Kidney capillary endothelial cell (primary cell): ENCODE data around the gene AADAC.
"Not testable (repeated sequence)": the region's sequence is repeated elsewhere in the genome, so short reads cannot be mapped to it uniquely, and the experiment has no call there.

Experiments
- DNase-seq: peaks from one replicate; pipeline ENCODE4 v3.0.0-alpha.2; 2018; ENCODE audit warnings: low spot score

AADAC gene

DNA sequence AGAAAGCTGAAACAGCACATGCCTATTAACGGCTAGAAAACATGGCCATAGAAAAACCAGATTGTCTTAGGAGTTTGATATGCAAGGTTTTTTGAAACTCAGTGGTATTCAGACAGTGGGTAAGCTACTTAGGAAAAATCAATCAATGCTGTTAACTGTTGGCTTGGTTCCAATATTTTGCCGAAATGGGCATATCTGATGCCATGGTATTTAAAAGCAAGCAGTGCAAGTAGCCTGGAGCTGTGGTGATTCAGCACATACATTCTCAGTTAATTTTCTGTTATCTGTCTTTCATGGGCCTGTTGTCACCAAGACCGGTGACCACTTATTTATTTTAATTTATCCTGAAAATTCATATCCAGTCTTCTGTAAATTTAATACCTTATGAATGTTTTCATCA lies 42.2 kb downstream of the AADAC start:
- DNase-seq, result no peak

DNA sequence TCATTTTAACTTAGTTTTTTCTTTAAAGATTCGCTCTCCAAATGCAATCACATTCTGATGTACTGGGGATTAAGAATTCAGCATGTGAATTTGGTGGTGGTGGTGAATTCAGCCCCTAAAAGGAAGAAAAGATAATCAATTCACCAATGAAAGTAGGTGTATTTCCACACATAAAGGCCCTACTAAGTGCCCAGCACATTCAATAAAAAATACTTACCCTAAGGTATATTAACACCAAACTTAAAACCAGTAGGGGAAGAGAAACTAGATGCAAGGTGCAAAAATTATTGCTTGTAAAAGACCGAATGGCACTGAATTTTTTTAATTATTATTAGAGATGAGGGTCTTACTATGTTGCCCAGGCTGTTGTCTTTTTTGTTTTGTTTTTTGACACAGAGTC lies 42.7 kb downstream of the AADAC start:
- DNase-seq, result no peak

DNA sequence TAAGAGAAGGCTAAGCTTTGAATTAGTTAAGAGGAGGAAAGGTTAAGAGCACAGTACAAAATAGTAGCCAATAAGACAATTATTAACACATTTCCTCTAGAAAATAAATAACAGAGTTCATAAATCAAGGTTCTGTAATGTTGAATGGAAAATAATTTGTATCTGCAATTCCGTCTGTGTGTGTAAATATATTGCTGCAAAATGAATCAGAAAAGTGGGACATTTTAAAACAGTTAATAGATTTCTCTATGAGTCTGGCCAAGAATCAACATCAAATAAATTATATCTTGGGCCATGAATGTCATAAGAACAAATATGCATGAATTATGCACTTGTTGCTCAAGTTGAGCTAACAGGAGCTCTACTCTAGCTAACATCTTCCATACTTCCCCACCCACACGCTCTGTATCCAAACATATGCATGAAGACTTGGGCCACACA lies 45.3 kb downstream of the AADAC start:
- DNase-seq, result no peak

DNA sequence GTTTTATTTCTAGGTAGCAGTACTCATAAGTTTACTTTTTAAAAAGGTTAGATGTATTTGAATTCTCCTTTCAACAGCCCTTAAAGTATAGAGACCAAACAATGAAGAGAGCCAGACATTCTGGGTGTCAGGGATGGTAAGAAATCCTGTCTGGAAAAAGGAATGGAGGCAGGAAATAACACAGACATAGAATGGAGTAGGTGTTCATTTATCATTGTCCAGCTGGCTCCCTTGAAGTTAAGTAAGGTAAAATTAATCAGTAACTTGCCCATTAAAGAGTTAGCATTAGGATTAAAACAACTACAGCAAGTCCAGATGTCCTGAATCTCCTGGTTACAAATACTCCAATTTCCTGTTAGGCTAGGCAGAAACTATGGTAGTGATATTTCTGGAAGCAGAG lies 46.0 kb downstream of the AADAC start:
- DNase-seq, result no peak

DNA sequence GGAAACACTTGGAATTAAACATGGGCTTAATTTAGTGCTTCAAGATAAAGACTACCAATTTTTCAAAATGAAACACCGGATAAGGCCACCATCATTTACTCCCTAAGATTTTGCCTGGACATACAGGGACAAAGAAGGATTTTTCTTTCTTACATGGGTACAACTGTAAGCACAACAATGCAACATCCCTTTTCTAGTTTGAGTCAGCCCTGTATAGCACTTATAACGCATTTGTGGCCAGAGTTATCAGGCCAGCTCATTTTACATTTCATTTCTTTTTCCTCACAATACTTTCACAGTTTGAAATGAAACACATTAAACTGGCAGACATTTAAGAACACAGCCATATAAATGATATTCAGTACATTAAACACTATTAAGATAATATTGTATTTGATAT lies 49.7 kb downstream of the AADAC start:
- no peak for DNase-seq

DNA sequence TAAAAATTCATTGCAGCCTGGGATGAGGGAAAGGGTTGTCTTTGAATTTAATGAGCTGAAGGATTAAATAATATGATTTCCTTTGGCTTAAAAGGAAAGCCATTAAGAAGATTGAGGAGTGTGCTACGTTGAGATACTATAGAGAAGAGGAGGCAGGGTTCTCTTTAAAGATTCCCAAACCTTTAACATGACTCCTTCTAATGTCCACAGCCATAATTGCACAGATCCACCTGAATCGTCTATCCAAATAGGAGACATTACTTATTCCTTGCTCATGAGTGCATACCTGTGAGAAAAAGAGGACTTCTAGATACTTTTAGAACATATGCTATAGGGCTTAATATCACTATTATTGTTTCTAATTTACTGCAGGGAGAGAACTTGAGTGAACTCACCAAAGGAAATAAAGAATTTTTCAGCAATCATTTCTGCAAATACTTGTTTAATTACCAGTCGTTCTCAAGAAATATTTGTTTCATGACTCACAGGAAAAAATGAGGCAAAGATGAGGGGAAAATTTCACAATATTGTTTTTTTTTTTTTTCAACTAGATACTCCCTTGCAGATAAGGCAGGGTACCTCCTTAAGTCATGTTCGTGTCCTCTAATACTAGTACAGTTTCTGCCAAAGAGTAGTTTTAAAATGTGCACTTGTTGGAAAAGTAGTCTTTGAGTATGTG lies 50.6 kb downstream of the AADAC start:
- peak; percentile 22 for DNase-seq

DNA sequence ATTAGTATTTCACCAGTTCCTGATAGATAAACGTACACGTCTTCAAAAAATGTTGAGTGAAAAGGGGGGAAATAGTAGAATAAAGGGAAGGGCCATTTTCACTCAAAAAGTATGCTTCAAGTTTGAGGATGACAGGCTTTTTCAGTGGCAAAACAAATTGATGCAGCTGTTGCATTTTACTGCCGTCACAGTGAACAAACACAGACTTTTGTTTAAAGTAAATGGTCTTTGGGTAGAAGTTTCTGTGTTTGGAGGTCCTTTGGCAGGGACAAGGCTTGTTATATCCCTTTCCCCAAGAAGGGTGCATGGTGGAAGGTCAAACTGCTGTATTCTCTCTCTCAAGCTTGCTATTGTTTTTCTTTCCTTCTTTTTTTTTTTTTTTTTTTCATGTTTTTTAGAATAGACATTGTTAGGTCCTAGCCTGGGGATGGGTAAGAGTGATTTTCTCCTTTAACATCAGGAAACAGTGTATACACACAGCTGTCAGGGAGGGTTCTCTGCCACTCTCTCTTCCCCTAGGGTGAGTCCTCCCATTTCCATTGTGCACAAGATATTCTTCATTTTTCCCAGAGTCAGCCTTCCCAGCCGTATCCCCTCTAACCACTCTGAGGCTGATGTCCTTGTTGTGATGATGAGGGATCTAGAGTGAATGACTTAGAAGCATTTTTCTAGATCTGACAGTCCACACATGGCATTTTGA lies 52.9 kb downstream of the AADAC start:
- DNase-seq, result no peak

DNA sequence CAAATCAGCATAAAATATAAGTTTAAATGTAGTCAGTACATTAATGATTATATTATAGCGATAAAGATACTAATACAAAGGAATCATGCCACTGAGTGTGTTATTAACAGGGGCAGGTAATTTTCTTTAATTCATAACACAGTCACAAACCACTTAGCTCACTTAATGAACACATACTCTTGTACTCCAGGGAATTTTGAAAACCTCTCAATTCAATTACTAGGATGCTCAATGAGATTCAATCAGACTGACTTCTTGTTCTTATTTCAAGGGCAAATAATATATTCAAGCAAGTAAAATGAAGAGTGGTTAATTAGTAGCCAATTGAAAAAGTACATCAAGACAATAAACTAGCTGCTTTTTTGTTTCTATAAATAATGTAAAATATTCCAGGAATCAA lies 53.8 kb downstream of the AADAC start:
- no peak for DNase-seq

DNA sequence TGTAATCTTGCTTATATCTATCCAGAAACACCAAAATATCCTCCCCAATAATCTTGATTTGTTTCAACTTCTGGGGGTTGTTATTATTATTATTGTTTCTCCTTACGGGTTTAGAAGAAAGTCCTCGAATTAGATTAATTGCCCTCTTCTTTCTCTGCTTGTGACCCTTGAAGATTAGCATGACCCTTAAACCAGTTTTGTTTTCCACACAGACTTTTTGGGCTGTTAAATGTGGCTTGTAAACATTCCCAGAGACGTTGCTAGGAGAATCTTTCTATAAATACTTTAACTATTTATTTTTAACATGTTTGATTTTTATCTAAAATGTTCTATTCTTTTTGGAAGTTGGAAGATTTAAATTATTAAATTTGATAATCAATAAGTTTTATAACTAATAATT lies 55.3 kb downstream of the AADAC start:
- no peak for DNase-seq

DNA sequence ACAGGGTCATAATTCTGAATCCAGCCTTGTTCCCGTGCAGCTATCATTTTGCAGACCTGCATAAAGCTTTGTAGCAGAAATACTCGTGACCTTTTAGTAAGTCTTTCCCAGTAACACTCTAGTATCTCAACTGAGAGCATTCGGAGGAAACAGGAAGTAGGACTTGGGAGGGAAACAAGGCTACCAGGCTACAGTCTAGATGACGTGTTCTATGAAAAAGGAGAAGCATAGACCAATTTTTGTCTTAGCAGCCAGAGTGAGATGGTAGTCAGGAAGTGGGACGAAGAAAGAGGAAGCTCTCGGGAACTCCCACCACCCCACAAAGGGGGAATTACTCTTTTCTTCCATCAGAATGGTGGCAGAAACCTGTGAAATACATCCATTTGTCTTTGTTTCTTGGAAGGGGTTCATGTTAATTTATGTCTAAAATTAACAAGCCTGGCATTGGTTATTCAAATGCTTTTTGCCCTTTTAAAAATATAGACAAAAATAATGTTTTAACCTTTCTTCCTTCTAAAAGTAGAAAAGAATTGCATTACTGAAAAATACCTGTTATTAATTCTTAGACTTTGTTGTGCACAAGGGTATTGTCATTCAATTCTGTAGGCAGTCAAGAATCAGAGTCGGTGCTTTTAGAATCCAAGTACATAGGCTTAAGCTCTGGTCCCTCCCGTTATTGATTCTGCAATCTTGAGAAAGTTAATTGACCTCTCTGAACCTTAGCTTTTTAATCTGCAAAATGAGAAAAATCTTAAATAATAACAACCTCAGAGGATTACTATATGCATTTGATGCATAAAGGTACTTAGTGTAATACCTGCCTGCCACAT lies 57.9 kb downstream of the AADAC start:
- peak; percentile 68 for DNase-seq

DNA sequence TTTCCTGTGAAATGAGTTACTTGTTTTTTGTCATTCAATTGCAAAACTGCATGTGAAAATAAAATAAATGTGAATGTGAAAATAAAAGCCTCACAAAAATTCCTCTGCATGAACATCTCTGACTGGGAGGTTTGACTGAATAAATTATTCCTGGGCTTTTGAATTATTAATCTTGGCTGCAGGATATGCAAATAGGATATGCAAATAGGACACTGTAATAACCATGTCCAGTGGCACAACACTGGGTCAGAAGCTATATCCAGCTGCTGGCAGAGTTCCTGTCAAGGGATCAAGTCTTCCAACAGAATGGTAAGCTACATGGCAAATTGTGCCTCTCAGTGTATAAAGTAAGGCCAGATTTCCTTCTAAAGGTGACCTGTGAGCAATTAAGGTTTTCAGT lies 59.5 kb downstream of the AADAC start, which contains the start of gene SUCNR1:
Gene SUCNR1 (plus strand): TSS at position 246 of the 400 bp plus-strand sequence. CDS start 6,250 bp downstream, outside the sequence.
- DNase-seq, result no peak

DNA sequence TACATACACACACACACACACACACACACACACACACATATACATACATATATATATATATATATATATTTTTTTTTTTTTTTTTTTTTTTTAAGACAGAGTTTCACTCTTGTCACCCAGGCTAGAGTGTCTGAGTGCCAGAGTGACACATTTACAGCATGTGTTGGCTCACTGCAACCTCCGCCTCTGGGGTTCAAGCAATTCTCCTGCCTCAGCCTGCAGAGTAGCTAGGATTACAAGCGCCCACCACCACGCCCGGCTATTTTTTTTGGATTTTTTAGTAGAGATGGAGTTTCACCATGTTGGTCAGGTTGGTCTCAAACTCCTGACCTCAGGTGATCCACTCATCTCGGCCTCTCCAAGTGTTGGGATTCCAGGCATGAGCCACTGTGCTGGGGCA lies 60.2 kb downstream of the AADAC start:
- DNase-seq, result not testable (repeated sequence)

DNA sequence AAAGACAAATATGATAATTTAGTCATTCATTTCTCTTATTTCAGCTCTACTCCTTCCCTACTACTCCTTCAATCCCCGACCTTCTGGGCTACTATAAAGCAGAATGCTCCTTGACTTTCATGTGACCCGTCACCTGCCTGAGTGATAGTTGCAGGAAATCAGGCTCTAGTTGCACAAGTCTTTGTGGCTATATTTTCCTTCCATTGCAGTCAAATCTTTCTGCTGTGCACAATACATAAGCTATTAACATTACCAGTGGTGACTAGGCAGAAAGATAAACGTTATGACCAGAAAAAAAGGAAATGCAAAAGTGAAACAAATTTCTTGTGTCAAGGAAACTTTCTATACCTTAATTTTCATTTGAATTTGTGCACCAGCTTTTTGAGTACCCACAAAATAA lies 61.8 kb downstream of the AADAC start:
- no peak for DNase-seq

DNA sequence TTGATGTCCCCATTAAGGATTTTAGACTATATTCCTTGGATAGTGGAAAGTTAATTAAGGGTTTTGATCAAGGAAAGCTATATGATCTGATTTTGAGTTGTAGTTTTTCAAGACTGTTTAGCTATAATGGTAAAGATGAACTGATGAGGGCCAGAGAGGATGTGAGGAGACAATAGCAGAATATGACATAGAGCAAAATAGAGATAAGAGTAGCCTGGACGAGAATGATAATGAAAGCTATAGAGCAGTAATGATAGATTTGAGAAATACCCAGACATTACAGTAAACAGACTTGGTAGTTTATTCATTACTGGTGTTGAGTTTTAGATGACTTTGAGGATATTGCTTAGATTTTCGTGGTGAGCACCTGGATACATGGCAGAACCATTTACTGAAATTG lies 63.4 kb downstream of the AADAC start:
- DNase-seq, result no peak
